Measurements from ENCODE around the gene PLBD2. TPM values are rescaled to one million over a fixed set of nuclear protein-coding genes. Genes with fewer than 3 reads are reported as not detected.

PLBD2 gene, protein sequence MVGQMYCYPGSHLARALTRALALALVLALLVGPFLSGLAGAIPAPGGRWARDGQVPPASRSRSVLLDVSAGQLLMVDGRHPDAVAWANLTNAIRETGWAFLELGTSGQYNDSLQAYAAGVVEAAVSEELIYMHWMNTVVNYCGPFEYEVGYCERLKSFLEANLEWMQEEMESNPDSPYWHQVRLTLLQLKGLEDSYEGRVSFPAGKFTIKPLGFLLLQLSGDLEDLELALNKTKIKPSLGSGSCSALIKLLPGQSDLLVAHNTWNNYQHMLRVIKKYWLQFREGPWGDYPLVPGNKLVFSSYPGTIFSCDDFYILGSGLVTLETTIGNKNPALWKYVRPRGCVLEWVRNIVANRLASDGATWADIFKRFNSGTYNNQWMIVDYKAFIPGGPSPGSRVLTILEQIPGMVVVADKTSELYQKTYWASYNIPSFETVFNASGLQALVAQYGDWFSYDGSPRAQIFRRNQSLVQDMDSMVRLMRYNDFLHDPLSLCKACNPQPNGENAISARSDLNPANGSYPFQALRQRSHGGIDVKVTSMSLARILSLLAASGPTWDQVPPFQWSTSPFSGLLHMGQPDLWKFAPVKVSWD
- 10 to 100 TPM; 38.2 to 43.0 TPM for total RNA-seq

- H3K4me1 ChIP-seq = peaks cover 0 to 30% of the 10 kb centered on the region in 2 donors
- peak; percentile 96 for DNase-seq (ENCODE audit: low spot score)
These were observed at the start of gene PLBD2 for GRCh38 chr12:113358381-113359132. TSS of gene PLBD2 (plus strand) at chr12:113358587. CDS start at chr12:113358601, 14 bp downstream.

GRCh38 chr12:113310489-113310888 is 47.9 kb upstream of the PLBD2 start:
- H3K27ac ChIP-seq = no peak overlapping the region
- no peaks in the 10 kb centered on the region for H3K4me1 ChIP-seq
- peaks cover 45% of the 10 kb centered on the region for H3K36me3 ChIP-seq
- no peak for DNase-seq (ENCODE audit: low spot score)
- no peaks in the 10 kb centered on the region for H3K27me3 ChIP-seq
- no peaks in the 10 kb centered on the region for H3K9me3 ChIP-seq
- H3K4me3 ChIP-seq = no peak overlapping the region
- TF ChIP-seq, protein P1, sequence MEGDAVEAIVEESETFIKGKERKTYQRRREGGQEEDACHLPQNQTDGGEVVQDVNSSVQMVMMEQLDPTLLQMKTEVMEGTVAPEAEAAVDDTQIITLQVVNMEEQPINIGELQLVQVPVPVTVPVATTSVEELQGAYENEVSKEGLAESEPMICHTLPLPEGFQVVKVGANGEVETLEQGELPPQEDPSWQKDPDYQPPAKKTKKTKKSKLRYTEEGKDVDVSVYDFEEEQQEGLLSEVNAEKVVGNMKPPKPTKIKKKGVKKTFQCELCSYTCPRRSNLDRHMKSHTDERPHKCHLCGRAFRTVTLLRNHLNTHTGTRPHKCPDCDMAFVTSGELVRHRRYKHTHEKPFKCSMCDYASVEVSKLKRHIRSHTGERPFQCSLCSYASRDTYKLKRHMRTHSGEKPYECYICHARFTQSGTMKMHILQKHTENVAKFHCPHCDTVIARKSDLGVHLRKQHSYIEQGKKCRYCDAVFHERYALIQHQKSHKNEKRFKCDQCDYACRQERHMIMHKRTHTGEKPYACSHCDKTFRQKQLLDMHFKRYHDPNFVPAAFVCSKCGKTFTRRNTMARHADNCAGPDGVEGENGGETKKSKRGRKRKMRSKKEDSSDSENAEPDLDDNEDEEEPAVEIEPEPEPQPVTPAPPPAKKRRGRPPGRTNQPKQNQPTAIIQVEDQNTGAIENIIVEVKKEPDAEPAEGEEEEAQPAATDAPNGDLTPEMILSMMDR (IDR thresholded peaks at IDR 0.05) = no peak

More at GRCh38 chr12:113358381-113359132, at the start of gene PLBD2:
- Histone ChIP-seq H3K4me3 (peak within 1 kb of the TSS; percentile 77 to 86), H3K27me3 (no peaks in the 10 kb centered on the region), H3K36me3 (no peaks in the 10 kb centered on the region), H3K9me3 (no peaks in the 10 kb centered on the region), H3K27ac (peak within 1 kb of the TSS; percentile 92 to 94)
- TF ChIP-seq, protein P1 (IDR thresholded peaks at IDR 0.05) = no peak

DNA sequence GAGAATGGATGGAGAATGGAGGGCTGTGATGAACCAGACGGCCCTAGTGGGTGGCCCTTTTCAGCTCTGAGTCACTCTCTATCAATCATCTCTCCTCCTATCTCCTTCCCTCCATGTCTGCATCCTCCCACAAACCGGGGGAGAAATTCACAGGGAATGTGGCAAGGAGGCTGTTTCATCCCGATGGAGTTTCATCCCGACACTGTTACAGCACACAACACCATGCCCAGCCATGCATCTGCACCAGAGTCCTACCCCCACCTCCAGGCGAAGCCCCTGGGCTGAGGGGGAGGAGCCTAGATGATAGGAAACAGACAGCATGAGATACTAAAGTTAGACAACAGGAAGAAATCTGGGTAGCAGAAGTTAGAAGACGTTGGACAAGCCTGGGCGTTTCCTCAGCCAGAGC is 44.3 kb upstream of the PLBD2 start:
- Histone ChIP-seq H3K9me3 (no peaks in the 10 kb centered on the region), H3K4me1 (no peaks in the 10 kb centered on the region), H3K4me3 (no peak overlapping the region), H3K27ac (no peak overlapping the region), H3K36me3 (peaks cover 36% of the 10 kb centered on the region), H3K27me3 (no peaks in the 10 kb centered on the region)
- DNase-seq (ENCODE audit: low spot score) = no peak
- TF ChIP-seq, protein P1 (IDR thresholded peaks at IDR 0.05) = no peak

DNA sequence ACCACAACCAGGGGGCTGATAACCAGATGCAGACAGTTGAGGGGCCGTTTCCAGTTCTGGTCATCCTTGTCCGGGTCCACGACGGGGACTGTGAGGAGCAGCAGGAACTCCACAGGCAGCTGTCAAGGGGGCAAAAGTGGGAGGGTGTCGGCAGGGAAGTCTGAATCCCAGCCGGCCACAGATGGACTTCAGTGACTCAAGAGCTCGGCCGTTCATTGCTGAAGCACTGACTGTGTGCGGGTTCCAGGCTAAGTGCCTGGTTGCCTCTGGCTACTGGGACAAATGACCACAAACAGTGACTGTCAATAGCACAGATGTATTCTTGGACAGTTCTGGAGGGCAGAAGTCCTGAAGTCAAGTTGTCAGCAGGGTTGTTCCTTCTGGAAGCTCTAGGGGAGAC is 43.0 kb upstream of the PLBD2 start:
- H3K27ac ChIP-seq = peak overlapping the region in 1 of 2 donors; percentile 9
- H3K36me3 ChIP-seq = peaks cover 28% of the 10 kb centered on the region

GRCh38 chr12:113316155-113316554 is 42.2 kb upstream of the PLBD2 start:
- no peak for DNase-seq (ENCODE audit: low spot score)
- no peaks in the 10 kb centered on the region for H3K27me3 ChIP-seq
- TF ChIP-seq, protein P1 (IDR thresholded peaks at IDR 0.05) = no peak
- no peak overlapping the region for H3K27ac ChIP-seq
- H3K9me3 ChIP-seq = no peaks in the 10 kb centered on the region
- peaks cover 36% of the 10 kb centered on the region for H3K36me3 ChIP-seq
- H3K4me1 ChIP-seq = no peaks in the 10 kb centered on the region
- no peak overlapping the region for H3K4me3 ChIP-seq

More for the DNA sequence above, 43.0 kb upstream of the PLBD2 start:
- DNase-seq (ENCODE audit: low spot score) = no peak
- H3K4me1 ChIP-seq = no peaks in the 10 kb centered on the region
- no peaks in the 10 kb centered on the region for H3K9me3 ChIP-seq
- no peaks in the 10 kb centered on the region for H3K27me3 ChIP-seq
- TF ChIP-seq, protein P1 (IDR thresholded peaks at IDR 0.05) = no peak
- no peak overlapping the region for H3K4me3 ChIP-seq

All from right atrium auricular region (tissue), 2 donors.